ENCODE results near the gene FAM13A.

DNA sequence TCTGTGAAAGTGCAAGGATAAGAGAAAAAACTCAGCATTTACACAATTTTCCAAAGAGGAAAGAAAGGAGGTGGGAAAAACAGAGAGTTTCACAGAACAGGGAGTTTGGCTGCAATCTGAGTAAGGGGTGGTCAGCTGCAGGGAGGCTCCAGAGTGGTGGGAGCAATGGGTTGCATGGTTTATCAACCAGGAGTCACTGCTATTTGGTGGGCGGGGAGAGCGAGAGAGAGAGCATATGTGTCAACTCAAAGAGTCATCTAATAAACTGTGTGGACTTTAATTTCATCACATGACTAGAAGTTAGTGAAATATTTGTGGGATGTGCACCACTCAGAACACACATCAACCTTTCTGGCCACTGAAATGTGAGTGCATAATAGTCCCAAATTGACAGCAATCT lies 94.6 kb downstream of the FAM13A start:
- TF ChIP-seq, protein P1, sequence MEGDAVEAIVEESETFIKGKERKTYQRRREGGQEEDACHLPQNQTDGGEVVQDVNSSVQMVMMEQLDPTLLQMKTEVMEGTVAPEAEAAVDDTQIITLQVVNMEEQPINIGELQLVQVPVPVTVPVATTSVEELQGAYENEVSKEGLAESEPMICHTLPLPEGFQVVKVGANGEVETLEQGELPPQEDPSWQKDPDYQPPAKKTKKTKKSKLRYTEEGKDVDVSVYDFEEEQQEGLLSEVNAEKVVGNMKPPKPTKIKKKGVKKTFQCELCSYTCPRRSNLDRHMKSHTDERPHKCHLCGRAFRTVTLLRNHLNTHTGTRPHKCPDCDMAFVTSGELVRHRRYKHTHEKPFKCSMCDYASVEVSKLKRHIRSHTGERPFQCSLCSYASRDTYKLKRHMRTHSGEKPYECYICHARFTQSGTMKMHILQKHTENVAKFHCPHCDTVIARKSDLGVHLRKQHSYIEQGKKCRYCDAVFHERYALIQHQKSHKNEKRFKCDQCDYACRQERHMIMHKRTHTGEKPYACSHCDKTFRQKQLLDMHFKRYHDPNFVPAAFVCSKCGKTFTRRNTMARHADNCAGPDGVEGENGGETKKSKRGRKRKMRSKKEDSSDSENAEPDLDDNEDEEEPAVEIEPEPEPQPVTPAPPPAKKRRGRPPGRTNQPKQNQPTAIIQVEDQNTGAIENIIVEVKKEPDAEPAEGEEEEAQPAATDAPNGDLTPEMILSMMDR (conservative IDR thresholded peaks at IDR 0.05) = no peak
- no peak for TF ChIP-seq EZH2 (IDR thresholded peaks at IDR 0.05; ENCODE audit: low read depth)

Data from PC-9 (cell line).